ENCODE results near the gene SPON2.

Gene SPON2

DNA sequence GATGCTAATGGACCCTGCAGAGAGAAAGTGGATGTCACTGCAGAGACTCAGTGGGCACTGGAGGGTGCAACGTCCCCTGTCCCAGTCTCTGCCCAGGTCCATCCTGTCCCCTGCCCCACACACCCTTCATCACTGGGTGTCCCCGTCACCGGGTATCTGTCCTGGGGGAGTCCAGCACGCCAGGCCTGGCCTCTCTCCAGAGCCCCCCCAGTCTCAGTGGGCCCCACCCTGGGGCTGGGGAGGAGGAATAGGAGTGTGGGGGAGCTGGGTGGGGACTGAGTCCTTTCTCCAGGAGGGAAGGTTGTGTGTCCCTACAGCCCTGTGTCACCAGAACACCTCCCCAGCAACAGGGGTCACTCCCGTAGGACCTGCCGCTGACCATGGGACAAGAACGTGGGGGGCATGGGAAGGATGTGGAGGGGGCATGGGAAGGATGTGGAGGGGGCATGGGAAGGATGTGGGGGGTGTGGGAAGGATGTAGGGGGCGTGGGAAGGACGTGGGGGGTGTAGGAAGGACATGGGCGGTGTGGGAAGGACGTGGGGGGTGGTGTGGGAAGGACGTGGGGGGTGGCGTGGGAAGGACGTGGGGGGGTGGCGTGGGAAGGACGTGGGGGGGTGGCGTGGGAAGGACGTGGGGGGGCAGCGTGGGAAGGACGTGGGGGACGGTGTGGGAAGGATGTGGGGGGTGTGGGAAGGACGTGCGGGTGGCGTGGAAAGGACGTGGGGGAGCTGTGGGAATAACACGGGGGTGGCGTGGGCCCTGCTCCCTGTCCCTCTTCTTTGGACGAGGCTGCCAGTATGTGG is 21.0 kb upstream of the SPON2 start:
- WGBS (ENCODE audit: insufficient coverage, insufficient read length), result 100% methylated on average over 10 of the region's 28 CpGs
- no peak overlapping the region for H3K4me3 ChIP-seq (ENCODE audit: low read length)
- no peaks in the 10 kb centered on the region for H3K27me3 ChIP-seq (ENCODE audit: control insufficient read depth, insufficient read depth, low read length)
- no peaks in the 10 kb centered on the region for H3K4me1 ChIP-seq (ENCODE audit: control insufficient read depth, insufficient read depth, low read length)
- no peak overlapping the region for H3K27ac ChIP-seq (ENCODE audit: low read length)
- H3K36me3 ChIP-seq (ENCODE audit: control insufficient read depth, insufficient read depth, low read length), result no peaks in the 10 kb centered on the region
- no peaks in the 10 kb centered on the region for H3K9me3 ChIP-seq (ENCODE audit: control insufficient read depth, insufficient read depth, low read length)
- DNase-seq (ENCODE audit: low read depth, low spot score), result no peak

DNA sequence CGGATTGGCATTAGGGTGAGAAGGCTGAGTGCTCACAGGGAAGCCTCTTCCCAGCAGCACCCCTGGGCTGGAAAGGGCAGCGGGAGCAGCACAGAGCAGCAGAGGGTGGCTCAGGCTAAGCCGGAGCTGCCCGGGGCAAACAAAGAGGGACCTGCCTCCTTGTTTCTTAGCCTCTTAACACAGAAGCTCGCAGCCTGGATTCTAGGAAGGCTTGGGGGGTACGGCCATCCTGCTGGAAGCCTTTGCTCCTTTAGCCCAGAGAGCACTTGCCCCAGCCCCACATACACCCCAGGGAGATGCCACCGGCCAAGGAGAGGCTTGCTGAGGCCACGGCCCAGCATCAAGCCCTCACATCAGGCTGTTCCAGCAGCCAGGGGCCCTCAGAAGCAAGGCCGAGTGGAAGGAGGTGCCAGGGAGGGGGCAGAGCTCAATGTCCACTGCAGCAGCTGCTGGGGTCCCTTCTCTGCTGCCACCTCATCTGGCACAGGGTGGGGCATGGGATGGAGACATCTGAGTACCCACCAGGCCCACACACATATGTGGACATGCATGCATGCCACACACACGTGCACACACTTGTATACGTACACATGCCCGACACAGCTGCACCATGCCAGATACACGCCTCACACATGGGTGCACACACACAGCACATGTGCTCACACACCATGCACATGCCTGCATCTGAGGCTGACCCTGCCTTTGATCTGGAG is 20.3 kb upstream of the SPON2 start:
- Histone ChIP-seq H3K27me3 (ENCODE audit: control insufficient read depth, insufficient read depth, low read length) (no peaks in the 10 kb centered on the region), H3K4me1 (ENCODE audit: control insufficient read depth, insufficient read depth, low read length) (no peaks in the 10 kb centered on the region), H3K4me3 (ENCODE audit: low read length) (no peak overlapping the region), H3K36me3 (ENCODE audit: control insufficient read depth, insufficient read depth, low read length) (no peaks in the 10 kb centered on the region), H3K9me3 (ENCODE audit: control insufficient read depth, insufficient read depth, low read length) (no peaks in the 10 kb centered on the region), H3K27ac (ENCODE audit: low read length) (no peak overlapping the region)
- DNase-seq (ENCODE audit: low read depth, low spot score), result no peak
- no CpG with 5 or more reads among the region's 13 CpGs for WGBS (ENCODE audit: insufficient coverage, insufficient read length)

- Histone ChIP-seq H3K36me3 (ENCODE audit: control insufficient read depth, insufficient read depth, low read length) (no peaks in the 10 kb centered on the region), H3K27ac (ENCODE audit: low read length) (no peak overlapping the region), H3K27me3 (ENCODE audit: control insufficient read depth, insufficient read depth, low read length) (no peaks in the 10 kb centered on the region), H3K4me3 (ENCODE audit: low read length) (no peak overlapping the region), H3K4me1 (ENCODE audit: control insufficient read depth, insufficient read depth, low read length) (no peaks in the 10 kb centered on the region), H3K9me3 (ENCODE audit: control insufficient read depth, insufficient read depth, low read length) (no peaks in the 10 kb centered on the region)
- WGBS (ENCODE audit: insufficient coverage, insufficient read length), result no CpG with 5 or more reads among the region's 4 CpGs
- no peak for DNase-seq (ENCODE audit: low read depth, low spot score)
Observed at GRCh38 chr4:1192091-1192492, 19.7 kb upstream of the SPON2 start.

DNA sequence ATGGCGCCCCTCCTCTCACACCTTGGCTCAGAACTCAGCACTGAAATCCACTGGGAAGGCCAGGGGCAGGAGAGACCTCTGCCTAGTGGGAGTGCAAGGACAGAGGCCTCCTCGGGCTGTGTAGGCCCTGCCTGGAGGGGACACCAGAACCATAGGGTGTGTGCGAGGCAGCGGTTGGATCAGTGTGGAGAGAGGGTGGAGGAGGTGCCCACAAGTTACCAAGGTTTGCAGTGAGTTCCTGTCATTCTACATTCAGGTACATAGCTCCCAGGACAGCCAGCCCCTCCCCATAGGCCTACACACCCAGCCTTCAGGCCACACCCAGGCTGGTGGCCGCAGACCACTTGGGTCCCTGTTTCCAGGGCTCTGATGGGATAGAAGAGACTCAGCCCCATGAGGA is 19.2 kb upstream of the SPON2 start:
- no peaks in the 10 kb centered on the region for H3K4me1 ChIP-seq (ENCODE audit: control insufficient read depth, insufficient read depth, low read length)
- DNase-seq (ENCODE audit: low read depth, low spot score), result no peak
- no CpG with 5 or more reads among the region's 5 CpGs for WGBS (ENCODE audit: insufficient coverage, insufficient read length)
- H3K4me3 ChIP-seq (ENCODE audit: low read length), result no peak overlapping the region
- H3K27ac ChIP-seq (ENCODE audit: low read length), result no peak overlapping the region
- H3K27me3 ChIP-seq (ENCODE audit: control insufficient read depth, insufficient read depth, low read length), result no peaks in the 10 kb centered on the region
- H3K36me3 ChIP-seq (ENCODE audit: control insufficient read depth, insufficient read depth, low read length), result no peaks in the 10 kb centered on the region
- no peaks in the 10 kb centered on the region for H3K9me3 ChIP-seq (ENCODE audit: control insufficient read depth, insufficient read depth, low read length)

GRCh38 chr4:1187182-1187581 is 14.8 kb upstream of the SPON2 start:
- no CpG with 5 or more reads among the region's 1 CpG for WGBS (ENCODE audit: insufficient coverage, insufficient read length)
- H3K9me3 ChIP-seq (ENCODE audit: control insufficient read depth, insufficient read depth, low read length), result no peaks in the 10 kb centered on the region
- no peak overlapping the region for H3K4me3 ChIP-seq (ENCODE audit: low read length)
- no peaks in the 10 kb centered on the region for H3K36me3 ChIP-seq (ENCODE audit: control insufficient read depth, insufficient read depth, low read length)
- H3K4me1 ChIP-seq (ENCODE audit: control insufficient read depth, insufficient read depth, low read length), result no peaks in the 10 kb centered on the region
- DNase-seq (ENCODE audit: low read depth, low spot score), result no peak
- no peak overlapping the region for H3K27ac ChIP-seq (ENCODE audit: low read length)
- H3K27me3 ChIP-seq (ENCODE audit: control insufficient read depth, insufficient read depth, low read length), result no peaks in the 10 kb centered on the region

DNA sequence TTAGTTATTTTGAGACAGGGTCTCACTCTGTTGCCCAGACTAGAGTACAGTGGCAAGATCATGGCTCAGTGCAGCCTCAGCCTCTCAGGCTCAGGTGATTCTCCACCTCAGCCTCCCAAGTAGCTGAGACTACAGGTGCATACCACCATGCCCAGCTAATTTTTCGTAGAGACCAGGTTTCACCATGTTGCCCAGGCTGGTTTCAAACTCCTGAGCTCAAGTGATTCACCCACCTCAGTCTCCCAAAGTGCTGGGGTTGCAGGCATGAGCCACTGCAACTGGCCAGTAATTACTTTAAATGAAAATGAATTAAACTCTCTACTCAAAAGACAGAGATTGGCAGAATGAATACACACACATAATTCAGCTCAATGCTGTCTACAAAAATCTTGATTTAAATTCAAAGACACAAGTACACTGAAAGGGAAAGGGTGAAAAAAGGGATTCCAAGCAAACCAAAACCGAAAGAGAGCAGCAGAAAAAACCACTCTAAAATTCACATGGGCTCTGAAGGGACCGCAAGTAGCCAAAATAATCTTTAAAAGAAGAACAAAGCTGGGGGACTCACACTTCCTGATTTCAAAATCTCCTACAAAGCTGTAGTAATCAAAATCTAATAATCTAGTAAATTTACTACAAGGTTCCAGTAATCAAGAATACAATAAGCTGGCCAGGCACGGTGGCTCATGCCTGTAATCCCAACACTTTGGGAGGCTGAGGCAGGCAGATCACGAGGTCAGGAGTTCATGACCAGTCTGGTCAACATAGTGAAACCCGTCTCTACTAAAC is 11.8 kb upstream of the SPON2 start:
- Histone ChIP-seq H3K4me1 (ENCODE audit: control insufficient read depth, insufficient read depth, low read length) (no peaks in the 10 kb centered on the region), H3K27ac (ENCODE audit: low read length) (no peak overlapping the region), H3K9me3 (ENCODE audit: control insufficient read depth, insufficient read depth, low read length) (no peaks in the 10 kb centered on the region), H3K36me3 (ENCODE audit: control insufficient read depth, insufficient read depth, low read length) (no peaks in the 10 kb centered on the region), H3K4me3 (ENCODE audit: low read length) (no peak overlapping the region), H3K27me3 (ENCODE audit: control insufficient read depth, insufficient read depth, low read length) (no peaks in the 10 kb centered on the region)
- no peak for DNase-seq (ENCODE audit: low read depth, low spot score)
- WGBS (ENCODE audit: insufficient coverage, insufficient read length), result no CpG with 5 or more reads among the region's 6 CpGs

DNA sequence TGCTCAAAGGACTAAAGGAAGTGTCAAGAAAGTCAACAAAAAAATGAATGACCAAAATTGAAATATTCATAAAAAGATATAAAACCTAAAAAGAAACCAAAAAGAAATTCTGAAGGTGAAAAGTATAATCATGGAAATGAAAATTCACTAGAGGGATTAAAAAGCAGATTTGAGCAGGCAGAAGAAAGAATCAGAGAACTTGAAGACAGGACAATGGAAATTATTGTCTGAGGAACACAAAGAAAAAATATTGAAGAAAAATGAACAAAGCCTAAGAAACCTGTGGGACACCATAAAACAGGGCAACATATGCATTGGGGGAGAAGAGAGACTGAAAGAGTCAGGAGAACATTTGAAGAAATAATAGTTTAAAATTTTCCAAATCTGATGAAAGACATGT is 9.9 kb upstream of the SPON2 start:
- Histone ChIP-seq H3K27ac (ENCODE audit: low read length) (no peak overlapping the region), H3K9me3 (ENCODE audit: control insufficient read depth, insufficient read depth, low read length) (no peaks in the 10 kb centered on the region), H3K27me3 (ENCODE audit: control insufficient read depth, insufficient read depth, low read length) (no peaks in the 10 kb centered on the region), H3K36me3 (ENCODE audit: control insufficient read depth, insufficient read depth, low read length) (no peaks in the 10 kb centered on the region), H3K4me1 (ENCODE audit: control insufficient read depth, insufficient read depth, low read length) (no peaks in the 10 kb centered on the region), H3K4me3 (ENCODE audit: low read length) (no peak overlapping the region)
- no peak for DNase-seq (ENCODE audit: low read depth, low spot score)

GRCh38 chr4:1180663-1181062 is 8.3 kb upstream of the SPON2 start:
- no peaks in the 10 kb centered on the region for H3K9me3 ChIP-seq (ENCODE audit: control insufficient read depth, insufficient read depth, low read length)
- no peak for DNase-seq (ENCODE audit: low read depth, low spot score)
- H3K4me1 ChIP-seq (ENCODE audit: control insufficient read depth, insufficient read depth, low read length), result no peaks in the 10 kb centered on the region

GRCh38 chr4:1179976-1180375 is 7.6 kb upstream of the SPON2 start:
- H3K27ac ChIP-seq (ENCODE audit: low read length), result no peak overlapping the region
- H3K27me3 ChIP-seq (ENCODE audit: control insufficient read depth, insufficient read depth, low read length), result no peaks in the 10 kb centered on the region
- no peaks in the 10 kb centered on the region for H3K36me3 ChIP-seq (ENCODE audit: control insufficient read depth, insufficient read depth, low read length)
- H3K9me3 ChIP-seq (ENCODE audit: control insufficient read depth, insufficient read depth, low read length), result no peaks in the 10 kb centered on the region
- DNase-seq (ENCODE audit: low read depth, low spot score), result no peak
- no CpG with 5 or more reads among the region's 1 CpG for WGBS (ENCODE audit: insufficient coverage, insufficient read length)
- no peak overlapping the region for H3K4me3 ChIP-seq (ENCODE audit: low read length)
- H3K4me1 ChIP-seq (ENCODE audit: control insufficient read depth, insufficient read depth, low read length), result no peaks in the 10 kb centered on the region

More at GRCh38 chr4:1180663-1181062, 8.3 kb upstream of the SPON2 start:
- no peaks in the 10 kb centered on the region for H3K36me3 ChIP-seq (ENCODE audit: control insufficient read depth, insufficient read depth, low read length)
- H3K27ac ChIP-seq (ENCODE audit: low read length), result no peak overlapping the region
- H3K27me3 ChIP-seq (ENCODE audit: control insufficient read depth, insufficient read depth, low read length), result no peaks in the 10 kb centered on the region
- H3K4me3 ChIP-seq (ENCODE audit: low read length), result no peak overlapping the region

- no peak overlapping the region for H3K4me3 ChIP-seq (ENCODE audit: low read length)
- no peaks in the 10 kb centered on the region for H3K9me3 ChIP-seq (ENCODE audit: control insufficient read depth, insufficient read depth, low read length)
- no peaks in the 10 kb centered on the region for H3K27me3 ChIP-seq (ENCODE audit: control insufficient read depth, insufficient read depth, low read length)
- no peak for DNase-seq (ENCODE audit: low read depth, low spot score)
- no peaks in the 10 kb centered on the region for H3K36me3 ChIP-seq (ENCODE audit: control insufficient read depth, insufficient read depth, low read length)
- WGBS (ENCODE audit: insufficient coverage, insufficient read length), result no CpG with 5 or more reads among the region's 7 CpGs
- no peaks in the 10 kb centered on the region for H3K4me1 ChIP-seq (ENCODE audit: control insufficient read depth, insufficient read depth, low read length)
- no peak overlapping the region for H3K27ac ChIP-seq (ENCODE audit: low read length)
Observed at GRCh38 chr4:1179089-1179441, 6.7 kb upstream of the SPON2 start.
